Stimulated activated CD4-positive, alpha-beta T cell treated with anti-CD3 and anti-CD28 coated beads, Interleukin-12 subunit alpha, Interleukin-12 subunit beta, amount 100 ng/mL, for 48 hours (primary cell): ENCODE data around the gene MR1.

Experiments
- DNase-seq, 3 donors: peaks; one replicate each; pipeline ENCODE4 v3.0.0-alpha.2; 2020; ENCODE audit warnings: low read depth in 2 of 3, low spot score in 1 of 3

The MR1 gene

DNA sequence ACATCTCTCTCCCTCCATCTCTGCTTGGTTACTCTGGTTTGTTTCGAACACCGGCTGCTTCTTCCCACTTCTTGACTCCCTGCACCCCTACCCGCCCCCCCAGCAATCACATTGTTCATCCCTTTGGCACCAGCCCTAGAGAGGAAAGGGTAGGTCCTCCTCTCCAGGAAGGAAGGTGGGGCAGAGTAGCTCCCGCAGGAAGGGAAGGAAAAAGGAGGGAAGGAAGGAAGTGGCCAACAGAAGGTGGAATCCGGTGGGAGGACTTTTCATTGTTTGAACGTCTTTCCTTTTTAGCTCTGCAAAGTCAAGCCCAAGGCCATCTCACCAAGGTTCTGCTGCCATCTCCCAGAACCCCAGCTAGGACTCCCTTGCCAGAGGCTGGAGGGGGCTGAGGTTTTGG is 72.7 kb downstream of the MR1 start:
- no peak for DNase-seq

DNA sequence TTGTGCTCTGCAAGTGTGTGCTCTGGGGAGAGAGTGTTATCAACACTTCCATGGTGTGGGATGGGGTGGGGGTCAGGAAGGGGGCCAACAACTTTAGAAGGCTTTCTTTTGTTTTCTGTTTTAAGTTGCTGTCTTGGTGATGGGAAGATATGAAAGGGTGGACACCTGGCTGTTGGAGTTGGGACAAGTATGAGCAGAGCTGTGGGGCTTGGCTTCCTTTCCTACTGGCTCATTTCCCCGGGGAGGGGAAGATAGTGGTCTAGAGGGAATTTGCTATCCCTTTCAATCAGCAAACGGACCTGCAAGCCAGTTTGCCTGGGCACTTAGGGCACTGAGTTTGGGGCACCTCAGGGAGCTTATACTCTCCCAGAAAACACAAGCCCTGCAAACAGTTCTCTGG is 73.9 kb downstream of the MR1 start:
- no peak for DNase-seq

- no peak for DNase-seq
Measured at GRCh38 chr1:181108304-181108867, 74.6 kb downstream of the MR1 start.

- no peak for DNase-seq
Measured at GRCh38 chr1:181110013-181110412, 76.2 kb downstream of the MR1 start.
